ENCODE data around the gene B4GALT5. TPM values are rescaled to one million over a fixed set of nuclear protein-coding genes. Genes with fewer than 3 reads are reported as not detected.

B4GALT5 gene
- polyA plus RNA-seq, 2 of the 4 experiments (the other 2 are of a cell fraction): 84.0 to 88.7 TPM

- ATAC-seq: no peak
- CTCF ChIA-PET: interaction anchor here (1.3 kb wide), 1 partner anchor 180 kb away, joined by 4 read pairs; no protein-coding TSS in a partner anchor
- Histone ChIP-seq H3K9me3 (no peaks in the 10 kb centered on the region), H3K4me2 (no peak overlapping the region), H3K4me1 (peaks cover 94% of the 10 kb centered on the region), H3K4me3 (no peak overlapping the region), H3K27ac (peak overlapping the region in 1 of 2 experiments; percentile 52; a peak in 2 of 6 replicates)
- DNase-seq (ENCODE audit: low read depth in 1 of 2, low spot score in 1 of 2): no peak
- POLR2A ChIA-PET: interaction anchor here (1.5 kb wide), 1 partner anchor 10 kb away, joined by 5 read pairs; no protein-coding TSS in a partner anchor
- FAIRE-seq: no peak
- WGBS (ENCODE audit: missing lambda C conversion rate): 96% methylated on average over 7 of the region's 7 CpGs
- TF ChIP-seq PHF8 (IDR thresholded peaks at IDR 0.05; ENCODE audit: borderline replicate concordance, low read depth) (no peak), TP53 (CRISPR knock-in tag; IDR thresholded peaks at IDR 0.05) (no peak), HEYL (CRISPR knock-in tag; IDR thresholded peaks at IDR 0.05) (no peak), HDAC2 (IDR thresholded peaks at IDR 0.05) (no peak), REST (IDR thresholded peaks at IDR 0.05) (no peak), CTCF (IDR thresholded peaks at IDR 0.05) (no peak), FOSB (CRISPR knock-in tag; IDR thresholded peaks at IDR 0.05) (no peak), HOXA7 (CRISPR knock-in tag; IDR thresholded peaks at IDR 0.05) (no peak), SREBF2 (IDR thresholded peaks at IDR 0.05) (no peak), KDM1A (IDR thresholded peaks at IDR 0.05; ENCODE audit: low read depth) (no peak), POLR2A (IDR thresholded peaks at IDR 0.05; ENCODE audit: low read length) (no peak), EP300 (IDR thresholded peaks at IDR 0.05) (no peak), ESRRA (IDR thresholded peaks at IDR 0.05; ENCODE audit: borderline replicate concordance, low read length) (no peak), NPAS2 (CRISPR knock-in tag; IDR thresholded peaks at IDR 0.05; ENCODE audit: borderline replicate concordance) (no peak), MYC (IDR thresholded peaks at IDR 0.05; ENCODE audit: borderline replicate concordance, low read length) (no peak), RNF2 (IDR thresholded peaks at IDR 0.05; ENCODE audit: borderline replicate concordance, low read depth) (no peak), BHLHE40 (IDR thresholded peaks at IDR 0.05; ENCODE audit: low read depth, low read length) (no peak), ZC3H11A (IDR thresholded peaks at IDR 0.05) (no peak), FOXS1 (CRISPR knock-in tag; IDR thresholded peaks at IDR 0.05) (no peak), MAZ (IDR thresholded peaks at IDR 0.05; ENCODE audit: borderline replicate concordance, low read depth, low read length) (no peak)
These were observed 47.9 kb downstream of the B4GALT5 start for GRCh38 chr20:49665796-49666195.

- Histone ChIP-seq H3K9me3 (no peaks in the 10 kb centered on the region), H3K4me1 (peaks cover 94% of the 10 kb centered on the region), H3K4me2 (0 out of 3 replicates have a peak overlapping the region, but pooled peaks have one; percentile 0), H3K4me3 (no peak overlapping the region), H3K27ac (peak overlapping the region in 1 of 2 experiments; percentile 36; a peak in 1 of 6 replicates)
- no peak for ATAC-seq
- TF ChIP-seq RAD21 (conservative IDR thresholded peaks at IDR 0.05 in 1 of 2, IDR thresholded peaks at IDR 0.05 in 1 of 2): no peak
- no peak for TF ChIP-seq HOXA7 (CRISPR knock-in tag; IDR thresholded peaks at IDR 0.05)
- no peak for TF ChIP-seq BCL3 (IDR thresholded peaks at IDR 0.05)
- TF ChIP-seq CBX2 (IDR thresholded peaks at IDR 0.05; ENCODE audit: borderline replicate concordance, low read depth): no peak
- TF ChIP-seq MAX (IDR thresholded peaks at IDR 0.05): no peak
- TF ChIP-seq HES2 (IDR thresholded peaks at IDR 0.05): no peak
- TF ChIP-seq HMGXB4 (CRISPR knock-in tag; IDR thresholded peaks at IDR 0.05; ENCODE audit: borderline replicate concordance): no peak
- no peak for TF ChIP-seq CHD2 (IDR thresholded peaks at IDR 0.05; ENCODE audit: low read length, partially characterized antibody)
- no peak for TF ChIP-seq POLR2A (IDR thresholded peaks at IDR 0.05; ENCODE audit: low read length)
- no peak for TF ChIP-seq JUN (IDR thresholded peaks at IDR 0.05)
- no peak for TF ChIP-seq NPAS2 (CRISPR knock-in tag; IDR thresholded peaks at IDR 0.05; ENCODE audit: borderline replicate concordance)
- no peak for DNase-seq (ENCODE audit: low read depth in 1 of 2, low spot score in 1 of 2)
- CTCF ChIA-PET: interaction anchor here (0.7 to 1.3 kb wide), 5 partner anchors 29 to 181 kb away, joined by 3 to 5 read pairs (median 4); no protein-coding TSS in a partner anchor
- no peak for FAIRE-seq
- POLR2A ChIA-PET: interaction anchor here (1.5 kb wide), 1 partner anchor 11 kb away, joined by 5 read pairs; no protein-coding TSS in a partner anchor
- 95% methylated on average over 3 of the region's 3 CpGs for WGBS (ENCODE audit: missing lambda C conversion rate)
These were observed 48.9 kb downstream of the B4GALT5 start for GRCh38 chr20:49664612-49665313.

Measured in A549 (cell line).